GM21381 (cell line): Measurements from ENCODE around the gene IRF2.
A peak's percentile ranks its signal among the peaks of the same experiment; 100 is the strongest.
"Not testable (repeated sequence)": the region's sequence is repeated elsewhere in the genome, so short reads cannot be mapped to it uniquely, and the experiment has no call there.

Experiments used
- ATAC-seq: cut with Tn5 transposase; IDR thresholded peaks from one replicate; pipeline ENCODE4 v1.9.1; 2021; ENCODE audit warnings: mild to moderate bottlenecking, moderate library complexity; ENCODE audit not compliant: unreplicated experiment

IRF2 gene

DNA sequence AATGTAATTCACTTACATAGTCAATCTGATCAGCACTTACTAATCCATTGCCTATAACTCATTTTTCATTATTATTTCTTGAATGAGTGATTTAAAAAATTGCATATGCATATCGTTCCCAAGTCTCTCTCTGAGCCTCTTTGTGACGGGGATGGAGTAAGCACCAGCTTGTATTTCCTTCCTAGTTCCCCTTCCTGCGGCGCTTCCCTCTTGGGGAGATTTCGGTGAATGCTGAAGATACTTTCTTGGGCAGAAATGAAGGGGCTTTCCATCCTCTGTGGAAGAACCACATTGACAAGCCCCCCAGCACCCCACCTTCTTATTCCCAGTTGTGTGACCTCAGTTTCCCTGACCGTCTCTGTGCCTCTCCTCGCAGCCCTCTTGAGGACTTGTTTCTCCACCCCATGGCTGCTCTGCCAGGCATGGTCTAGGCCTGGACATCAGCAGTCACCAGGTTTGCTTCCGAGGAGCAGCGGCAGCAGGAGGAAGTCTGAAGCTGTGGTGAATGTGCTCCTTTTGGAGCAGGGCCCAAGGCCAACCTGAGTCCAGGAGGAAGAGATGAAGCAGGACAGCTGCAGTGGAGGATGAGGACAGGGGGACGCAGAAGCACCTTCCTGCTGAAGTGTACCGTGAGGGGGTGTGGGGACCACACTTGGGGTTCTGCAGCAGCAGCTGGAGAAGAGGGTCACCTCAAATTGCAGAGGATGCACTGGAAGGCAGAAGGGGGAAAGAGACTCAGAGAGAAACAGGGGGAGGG, 124.9 kb downstream of the IRF2 start:
- no peak for ATAC-seq

DNA sequence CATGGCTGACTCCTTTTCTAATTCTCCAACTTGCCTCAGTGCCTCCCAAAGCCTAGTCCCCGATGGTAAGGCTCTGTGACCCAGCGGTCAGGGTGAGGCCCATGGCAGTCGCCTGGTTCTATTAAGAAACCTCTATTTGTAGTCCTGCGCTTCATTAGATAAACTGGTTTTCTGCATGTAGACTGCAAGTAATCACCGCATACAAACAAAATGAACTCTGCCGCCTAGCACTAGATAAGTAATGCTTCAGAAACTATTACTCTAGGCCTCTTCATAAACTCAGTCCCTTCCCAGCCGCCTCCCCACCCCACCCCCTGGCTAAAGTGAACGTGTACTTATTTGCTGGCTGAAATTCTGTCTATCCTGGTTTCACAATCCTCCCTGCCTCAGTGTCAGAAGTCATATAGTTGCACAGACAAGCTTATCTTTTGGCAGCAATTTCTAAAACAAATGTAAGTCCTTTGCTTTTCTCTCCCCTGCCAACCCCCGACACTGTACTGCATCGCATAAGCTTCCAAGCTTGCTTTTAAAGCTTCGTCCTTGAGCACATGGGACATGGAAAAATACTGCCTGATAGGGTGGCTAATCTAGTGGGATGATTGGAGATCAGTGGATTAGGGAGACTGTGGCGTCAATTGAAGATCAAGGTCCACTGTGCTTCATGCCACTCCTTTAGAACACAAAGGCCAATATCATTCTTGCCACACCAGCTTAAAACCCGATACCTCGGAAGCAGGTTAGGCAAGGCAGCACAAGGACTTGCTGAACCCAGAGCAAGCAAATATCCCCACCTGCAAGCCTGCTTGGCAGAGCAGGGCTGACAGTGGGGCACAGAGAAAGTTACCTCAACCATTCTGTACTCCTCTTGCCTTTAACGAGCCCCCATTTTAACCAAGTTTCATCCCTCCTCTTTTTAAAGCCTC, 125.8 kb downstream of the IRF2 start:
- no peak for ATAC-seq

DNA sequence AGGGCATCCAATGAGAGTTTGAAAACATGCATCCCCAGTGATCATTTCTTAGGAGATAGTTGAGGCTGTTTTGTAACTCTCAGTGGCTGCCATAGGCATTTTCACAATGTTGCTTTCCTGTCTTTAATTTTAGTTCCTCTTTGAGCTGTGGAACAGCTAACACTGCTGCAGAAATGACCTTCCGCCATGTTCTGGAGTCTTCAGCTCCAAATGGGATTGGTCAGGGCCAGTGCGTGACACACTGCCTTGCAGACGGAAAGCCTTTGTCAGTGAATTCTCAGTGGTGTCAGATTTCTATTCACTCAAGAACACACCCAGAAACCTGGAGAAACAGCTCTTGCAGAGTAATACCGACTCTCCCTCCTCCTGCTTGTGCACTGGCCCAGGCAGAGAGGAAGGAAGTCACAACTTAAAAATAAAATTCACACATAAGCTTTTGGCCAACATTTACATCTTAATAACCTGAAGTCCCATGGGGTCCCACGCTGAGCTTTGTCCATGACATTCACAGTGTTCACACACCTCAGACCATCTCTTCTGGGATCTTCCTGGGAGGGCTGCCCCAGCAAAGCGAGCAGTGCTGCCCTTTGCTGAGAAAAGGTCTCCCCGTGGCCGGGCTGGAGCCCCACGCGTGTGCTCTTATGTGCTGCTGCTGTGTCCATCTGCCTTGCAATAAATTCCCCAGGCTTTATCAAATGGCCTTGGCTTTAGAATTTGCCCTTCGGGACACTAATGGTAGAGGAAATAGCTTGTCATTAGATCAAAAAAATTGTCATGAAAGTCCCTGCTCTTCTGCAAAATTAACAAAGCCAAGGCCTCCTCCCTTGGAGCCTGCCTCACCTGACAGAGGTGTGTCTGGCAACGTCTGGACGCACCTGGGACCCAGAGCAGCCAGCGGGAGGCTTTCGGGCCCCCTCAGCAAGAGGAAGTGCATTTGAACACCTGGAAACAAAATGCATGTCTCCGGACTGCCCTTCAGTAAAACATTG, 126.8 kb downstream of the IRF2 start:
- ATAC-seq, result peak; percentile 70

DNA sequence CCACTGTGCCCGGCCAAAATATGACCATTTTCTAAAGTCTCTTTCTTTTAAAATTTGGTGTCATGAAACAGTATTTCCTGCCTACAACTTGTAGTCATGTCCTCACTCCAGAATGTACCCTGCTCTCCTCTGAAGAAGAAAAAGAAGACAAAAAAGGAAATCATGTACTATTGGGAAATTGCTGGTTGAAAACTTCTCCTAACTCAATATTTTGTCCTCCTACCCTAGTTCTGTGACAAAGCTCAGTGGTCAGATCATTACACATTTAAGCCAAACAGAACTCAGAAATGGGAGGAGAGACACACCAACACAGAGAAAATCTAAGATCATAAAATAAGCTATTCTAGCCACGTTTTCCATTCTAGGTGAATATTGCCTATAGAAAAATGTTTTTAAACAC, 127.7 kb downstream of the IRF2 start:
- no peak for ATAC-seq

DNA sequence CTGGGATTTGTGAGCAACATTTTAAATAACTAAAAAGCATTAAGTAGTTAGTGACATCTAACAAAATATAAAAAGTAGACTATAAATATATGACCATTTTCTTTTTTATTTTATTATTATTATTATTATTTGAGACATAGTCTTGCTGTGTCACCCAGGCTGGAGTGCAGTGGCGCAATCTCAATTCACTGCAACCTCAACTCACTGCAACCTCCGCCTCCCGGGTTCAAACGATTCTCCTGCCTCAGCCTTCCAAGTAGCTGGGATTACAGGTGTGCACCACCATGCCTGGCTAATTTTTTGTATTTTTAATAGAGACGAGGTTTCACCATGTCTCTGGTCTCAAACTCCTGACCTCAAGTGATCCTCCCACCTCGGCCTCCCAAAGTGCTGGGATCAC, 128.1 kb downstream of the IRF2 start:
- not testable (repeated sequence) for ATAC-seq

DNA sequence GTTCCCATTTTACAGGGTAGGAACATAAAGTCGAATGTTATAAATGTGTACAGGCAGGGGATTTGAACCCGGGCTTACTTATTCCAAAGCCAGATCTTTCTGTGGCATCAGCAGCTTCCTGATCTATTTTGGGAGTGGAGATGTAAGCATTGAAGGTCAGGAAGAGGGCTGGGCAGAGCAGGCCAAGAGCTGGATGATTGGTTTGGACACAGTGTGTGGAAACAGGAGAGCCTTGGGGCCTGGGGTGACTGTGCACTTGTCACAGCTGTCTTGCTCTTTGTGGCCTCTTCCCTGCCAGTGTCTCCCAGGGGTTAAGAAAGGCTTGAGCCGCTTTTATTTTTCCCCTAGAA, 128.8 kb downstream of the IRF2 start:
- no peak for ATAC-seq

DNA sequence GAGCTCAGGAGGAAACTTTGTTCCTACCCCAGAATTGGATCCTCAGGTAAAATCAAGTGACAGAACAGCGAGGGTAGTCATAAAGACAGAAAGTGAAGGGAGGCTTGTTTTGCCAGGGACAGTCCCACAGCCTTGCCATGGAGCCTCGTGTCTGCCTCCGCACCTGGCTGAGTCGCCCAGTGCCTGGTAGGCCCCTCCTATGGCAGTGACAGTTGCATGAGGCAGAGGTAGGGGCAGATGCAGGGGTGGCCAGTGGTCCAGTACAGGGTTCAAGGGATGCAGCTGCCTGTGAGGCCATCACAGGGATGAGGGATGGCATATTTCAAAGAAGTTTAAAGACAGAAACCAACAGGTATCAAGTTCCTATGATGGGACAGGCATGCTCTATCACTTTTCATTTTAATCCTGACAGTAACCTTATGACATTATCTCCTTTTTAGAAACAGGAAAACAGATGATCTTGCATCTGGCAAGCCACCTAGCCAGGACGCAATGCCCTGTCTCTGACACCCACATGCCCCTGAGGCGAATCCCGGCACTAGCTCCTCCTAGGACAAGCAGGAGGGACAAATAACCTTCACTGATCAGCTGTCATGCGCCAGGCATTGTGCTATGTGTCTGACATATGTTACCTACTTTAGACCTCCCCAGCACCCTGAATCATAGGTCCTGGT, 129.3 kb downstream of the IRF2 start:
- no peak for ATAC-seq

DNA sequence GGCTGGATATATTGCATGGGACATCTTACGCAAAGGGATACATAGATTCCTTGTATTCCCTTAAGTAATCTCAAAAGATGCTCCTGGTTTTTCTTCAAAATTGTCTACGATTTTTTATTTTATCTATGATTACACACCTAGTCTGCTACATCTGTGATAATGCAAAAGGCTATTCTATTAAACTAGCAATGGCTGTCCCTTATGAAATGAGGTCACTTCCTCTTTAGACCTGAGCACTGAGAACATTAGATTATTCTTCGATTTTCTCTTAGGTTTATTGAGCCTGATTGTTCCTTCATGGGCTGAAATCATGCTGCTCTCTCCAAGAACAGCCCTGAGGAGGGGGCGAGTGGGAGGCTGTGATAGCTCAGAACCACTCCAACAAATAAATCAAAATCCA, 129.9 kb downstream of the IRF2 start:
- ATAC-seq, result no peak

DNA sequence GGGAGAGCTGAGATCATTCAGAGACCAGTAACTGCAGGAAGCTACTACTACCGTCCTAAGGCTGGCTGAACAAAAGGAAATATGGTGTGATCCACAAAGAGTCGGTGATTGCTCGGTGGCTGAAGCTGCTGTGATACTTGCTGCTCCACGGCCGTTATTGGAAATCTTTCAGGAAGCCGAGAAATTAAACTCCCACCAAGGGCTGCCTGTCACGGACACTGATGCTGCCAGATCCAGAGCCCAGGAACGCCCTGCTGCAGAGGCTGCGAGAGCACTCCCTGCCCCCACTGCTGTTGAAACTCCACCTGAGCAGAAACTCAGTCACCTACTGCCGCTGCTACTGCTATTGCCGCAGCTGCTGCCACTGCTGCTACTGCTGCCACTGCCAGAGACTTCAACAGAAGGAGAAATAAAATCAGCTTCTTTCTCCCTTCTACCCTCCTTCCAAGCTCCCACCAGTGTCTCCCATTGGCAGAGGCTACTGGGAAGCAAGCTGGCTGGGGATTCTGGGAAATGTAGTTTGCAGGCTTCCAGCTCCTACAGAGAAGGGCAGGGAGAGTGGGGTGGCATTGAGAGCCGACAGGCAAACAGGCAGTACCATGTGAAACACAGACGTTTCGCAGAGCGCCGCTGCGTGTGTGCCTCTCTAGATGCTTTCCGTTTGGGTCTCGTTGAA, 130.7 kb downstream of the IRF2 start:
- peak; percentile 36 for ATAC-seq

DNA sequence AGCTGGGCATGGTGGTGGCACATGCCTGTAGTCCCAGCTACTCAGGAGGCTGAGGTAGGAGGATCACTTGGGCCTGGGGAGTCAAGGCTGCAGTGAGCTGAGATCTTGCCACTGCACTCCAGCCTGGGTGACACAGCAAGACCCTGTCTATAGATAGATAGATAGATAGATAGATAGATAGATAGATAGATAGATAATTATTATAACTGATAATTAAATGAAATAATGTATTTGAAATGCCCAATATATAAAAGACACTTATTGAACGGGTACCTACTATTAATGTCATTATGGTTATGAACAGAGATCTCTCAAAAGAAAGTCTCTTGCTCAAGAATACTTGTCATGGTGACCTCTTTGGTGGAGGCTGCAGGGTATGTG, 131.5 kb downstream of the IRF2 start:
- not testable (repeated sequence) for ATAC-seq

DNA sequence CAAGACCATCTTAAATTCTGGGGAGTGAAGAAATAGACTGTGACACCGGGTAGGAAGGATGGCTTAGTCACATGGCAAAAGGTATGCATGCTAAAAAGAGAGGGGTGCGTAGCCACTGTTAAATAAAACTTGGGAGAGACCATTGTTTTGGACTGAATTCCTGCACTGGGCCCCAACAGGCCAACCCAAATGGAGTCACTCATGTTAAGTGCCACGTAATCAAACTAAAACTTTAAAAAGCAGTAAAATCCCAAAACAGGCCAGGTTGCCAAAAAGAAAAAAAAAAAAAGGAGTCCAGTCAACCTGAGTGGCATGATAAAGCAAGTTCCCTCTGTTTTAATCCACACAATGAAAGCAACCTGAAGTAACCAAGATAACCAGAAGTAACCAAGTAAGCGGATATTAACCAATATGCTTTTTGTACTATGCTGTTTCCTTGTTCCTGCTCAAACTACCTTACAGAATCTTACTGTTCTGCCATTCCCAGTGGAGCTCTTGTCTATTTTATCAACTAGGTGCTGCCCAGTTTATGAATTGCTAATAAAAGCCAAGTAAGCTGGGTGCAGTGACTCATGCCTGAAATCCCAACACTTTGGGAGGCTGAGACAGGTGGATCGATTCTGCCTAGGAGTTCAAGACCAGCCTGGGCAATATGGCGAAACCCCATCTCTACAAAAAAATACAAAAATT, 132.0 kb downstream of the IRF2 start:
- no peak for ATAC-seq

DNA sequence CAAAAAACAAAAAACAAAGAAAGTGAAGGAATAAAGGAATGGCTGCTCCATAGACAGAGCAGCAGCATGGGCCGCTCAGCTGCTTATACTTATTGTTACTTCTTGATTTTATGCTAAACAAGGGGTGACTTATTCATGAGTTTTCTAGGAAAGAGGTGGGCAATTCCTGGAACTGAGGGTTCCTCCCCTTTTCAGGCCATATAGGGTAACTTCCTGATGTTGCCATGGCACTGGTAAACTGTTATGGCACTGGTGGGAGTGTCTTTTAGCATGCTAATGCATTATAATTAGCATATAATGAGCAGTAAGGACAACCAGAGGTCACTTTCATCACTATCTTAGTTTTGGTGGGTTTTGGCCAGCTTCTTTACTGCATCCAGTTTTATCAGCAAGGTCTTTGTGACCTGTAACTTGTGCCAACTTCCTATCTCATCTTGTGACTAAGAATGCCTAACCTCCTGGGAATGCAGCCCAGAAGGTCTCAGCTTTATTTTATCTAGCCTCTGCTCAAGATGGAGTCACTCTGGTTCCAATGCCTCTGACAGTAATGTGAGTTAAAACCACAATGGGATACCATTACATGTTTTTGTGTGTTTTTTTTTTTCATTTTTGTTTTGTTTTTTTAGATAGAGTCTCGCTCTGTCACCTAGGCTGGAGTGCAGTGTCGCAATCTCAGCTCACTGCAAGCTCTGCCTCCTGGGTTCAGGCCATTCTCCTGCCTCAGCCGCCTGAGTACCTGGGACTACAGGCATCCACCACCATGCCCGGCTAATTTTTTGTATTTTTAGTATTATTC, 134.8 kb downstream of the IRF2 start:
- not testable (repeated sequence) for ATAC-seq

DNA sequence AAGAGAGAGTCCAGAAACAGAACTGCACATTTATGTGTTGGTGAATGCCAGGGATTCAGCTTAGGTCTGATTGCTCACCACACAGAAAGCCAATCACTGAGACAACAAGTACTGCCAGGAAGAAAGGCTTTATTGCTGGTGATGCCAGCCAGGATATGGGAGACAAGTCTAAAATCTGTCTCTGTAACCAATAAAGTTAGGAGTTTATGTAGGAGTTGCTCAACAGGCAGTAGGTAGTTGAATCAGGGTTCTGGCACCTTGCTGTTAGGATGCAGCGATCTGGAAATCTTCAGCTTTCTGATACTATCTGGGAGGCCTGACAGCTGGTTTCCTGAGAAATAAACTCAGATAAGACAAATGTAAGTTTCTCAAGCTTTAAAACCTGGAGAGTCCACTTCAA, 136.4 kb downstream of the IRF2 start:
- no peak for ATAC-seq
